Lower leg skin (tissue), 4 donors: Measurements from ENCODE around the gene RPTOR. TPM values are rescaled to one million over a fixed set of nuclear protein-coding genes. Genes with fewer than 3 reads are reported as not detected.

Experiments
- DNase-seq, 2 donors: peaks; one replicate each; pipeline ENCODE4 v3.0.0-alpha.2; 2019; ENCODE audit warnings: low spot score in 2 of 2
- H3K4me3 ChIP-seq: fragments of 200-600 bp; sonication (generic); 2 replicates; pipeline ENCODE4 v1.5.1; 2017; ENCODE audit warnings: mild to moderate bottlenecking, low read depth; ENCODE audit not compliant: poor library complexity, severe bottlenecking
- POLR2A ChIP-seq, 2 donors: fragments of 450-650 bp; IDR thresholded peaks; one replicate each; pipeline ENCODE4 v1.6.1; 2016 to 2017; ENCODE audit warnings: antibody characterized with exemption in 2 of 2, mild to moderate bottlenecking in 1 of 2, moderate library complexity in 1 of 2
- WGBS, 2 donors: methylation state at CpG; one replicate each; pipeline ENCODE4 v1.1.5; 2018; 5-methylcytosine and 5-hydroxymethylcytosine counted together
- intact Hi-C: fragments of 100-400 bp; cut with DNase I; formaldehyde crosslinking; loops from one replicate; pipeline ENCODE4 v1.15.0; 2023; ENCODE audit warnings: low total_unique reads
- total RNA-seq, 4 donors: library from RNA; depleted of rRNA; stranded (reverse); fragments of >200 nt; gene quantifications; one replicate each; pipeline ENCODE4 v1.1.0, GENCODE V29; 2016
- TF ChIP-seq, protein P1 (sequence below), 3 donors: fragments of 450-650 bp; IDR thresholded peaks; one replicate each; pipeline ENCODE4 v1.5.1; 2016; ENCODE audit warnings: antibody characterized with exemption in 3 of 3, mild to moderate bottlenecking in 3 of 3, moderate library complexity in 2 of 3

RPTOR gene
- total RNA-seq, 4 donors from 2014 or later = 30.7 to 68.2 (median 39.8) TPM

DNA sequence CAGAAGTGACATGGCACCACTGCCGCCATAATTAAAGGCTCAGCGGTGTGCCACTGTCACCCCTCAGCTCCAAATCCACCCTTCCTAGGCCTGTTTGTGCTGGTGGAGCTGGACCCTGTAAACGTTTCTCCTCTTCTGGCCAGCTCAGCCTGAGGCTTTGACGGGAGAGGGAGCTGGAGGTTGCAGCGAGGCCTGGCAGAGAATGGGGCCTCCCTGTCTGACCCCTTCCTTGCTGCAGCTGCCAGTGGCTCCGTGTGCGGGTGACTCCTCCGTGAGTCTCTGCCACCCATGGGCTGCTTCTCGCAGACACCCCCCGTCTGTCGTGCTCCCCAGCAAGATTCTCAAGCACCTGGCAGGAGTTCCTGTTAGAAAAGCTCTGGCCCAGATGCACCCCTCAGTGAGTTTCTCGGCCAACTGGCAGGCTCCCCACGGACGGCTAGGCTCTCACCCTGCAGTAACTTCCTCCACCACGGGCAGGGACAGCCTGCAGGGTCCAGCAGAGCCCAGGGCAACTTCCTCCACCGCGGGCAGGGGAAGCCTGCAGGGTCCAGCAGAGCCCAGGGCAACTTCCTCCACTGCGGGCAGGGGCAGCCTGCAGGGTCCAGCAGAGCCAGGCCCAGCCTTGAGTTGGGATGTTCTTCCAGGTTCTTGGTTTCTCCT is 442.3 kb downstream of the RPTOR start:
- TF ChIP-seq, protein P1, sequence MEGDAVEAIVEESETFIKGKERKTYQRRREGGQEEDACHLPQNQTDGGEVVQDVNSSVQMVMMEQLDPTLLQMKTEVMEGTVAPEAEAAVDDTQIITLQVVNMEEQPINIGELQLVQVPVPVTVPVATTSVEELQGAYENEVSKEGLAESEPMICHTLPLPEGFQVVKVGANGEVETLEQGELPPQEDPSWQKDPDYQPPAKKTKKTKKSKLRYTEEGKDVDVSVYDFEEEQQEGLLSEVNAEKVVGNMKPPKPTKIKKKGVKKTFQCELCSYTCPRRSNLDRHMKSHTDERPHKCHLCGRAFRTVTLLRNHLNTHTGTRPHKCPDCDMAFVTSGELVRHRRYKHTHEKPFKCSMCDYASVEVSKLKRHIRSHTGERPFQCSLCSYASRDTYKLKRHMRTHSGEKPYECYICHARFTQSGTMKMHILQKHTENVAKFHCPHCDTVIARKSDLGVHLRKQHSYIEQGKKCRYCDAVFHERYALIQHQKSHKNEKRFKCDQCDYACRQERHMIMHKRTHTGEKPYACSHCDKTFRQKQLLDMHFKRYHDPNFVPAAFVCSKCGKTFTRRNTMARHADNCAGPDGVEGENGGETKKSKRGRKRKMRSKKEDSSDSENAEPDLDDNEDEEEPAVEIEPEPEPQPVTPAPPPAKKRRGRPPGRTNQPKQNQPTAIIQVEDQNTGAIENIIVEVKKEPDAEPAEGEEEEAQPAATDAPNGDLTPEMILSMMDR (IDR thresholded peaks at IDR 0.05) = no peak
- TF ChIP-seq POLR2A (IDR thresholded peaks at IDR 0.05) = no peak
- DNase-seq = no peak
- H3K4me3 ChIP-seq = no peak overlapping the region
- intact Hi-C loops = no loop called here
- WGBS, 2 donors = 71 to 72% methylated on average over 18 of the region's 18 CpGs

DNA sequence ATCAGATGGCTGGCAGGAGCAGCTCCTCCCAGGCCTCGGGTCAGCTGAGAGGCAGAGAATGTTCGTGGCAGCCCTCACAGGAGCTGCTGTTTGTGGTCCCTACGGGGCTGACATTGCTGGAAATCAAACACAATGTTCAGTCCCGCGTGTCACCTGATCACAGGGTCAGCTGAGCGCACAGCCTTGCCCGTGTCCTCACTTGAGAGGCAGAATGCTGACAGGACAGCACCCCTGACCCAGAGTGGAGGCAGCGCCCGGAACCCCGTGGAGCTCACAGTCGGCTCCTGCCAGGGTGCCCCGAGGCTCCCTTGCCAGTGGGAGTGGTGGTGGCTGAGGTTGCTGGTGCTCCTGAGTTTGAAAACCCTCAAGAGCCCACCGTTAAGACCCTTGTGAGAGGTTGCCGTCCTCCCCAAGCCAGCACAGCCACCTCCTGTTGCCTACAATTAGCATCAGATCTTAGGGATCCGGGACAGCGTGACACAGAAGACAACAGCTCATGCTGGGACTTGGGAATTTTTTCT is 443.4 kb downstream of the RPTOR start:
- DNase-seq = no peak
- TF ChIP-seq, protein P1 (IDR thresholded peaks at IDR 0.05) = no peak
- no peak for TF ChIP-seq POLR2A (IDR thresholded peaks at IDR 0.05)
- 60 to 63% methylated on average over 16 of the region's 16 CpGs for WGBS, 2 donors
- intact Hi-C loops = no loop called here
- H3K4me3 ChIP-seq = no peak overlapping the region

DNA sequence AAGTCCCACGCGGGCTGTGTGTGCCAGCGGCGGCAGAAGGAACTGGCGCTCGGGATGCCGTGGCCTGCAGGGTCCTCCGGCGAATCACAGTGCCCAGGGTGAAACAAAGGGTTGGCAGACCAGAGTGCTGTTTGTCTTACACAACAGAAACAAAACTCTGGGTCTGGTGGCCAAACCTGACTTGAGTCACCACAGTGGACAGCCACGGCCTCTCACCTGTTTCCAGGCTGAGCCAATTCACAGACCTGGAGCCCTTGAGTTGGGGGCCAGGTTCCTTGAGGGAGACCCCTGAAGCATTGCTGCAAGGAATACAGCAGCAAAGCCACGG is 444.9 kb downstream of the RPTOR start:
- intact Hi-C loops = no loop called here
- TF ChIP-seq POLR2A (IDR thresholded peaks at IDR 0.05) = no peak
- TF ChIP-seq, protein P1 (IDR thresholded peaks at IDR 0.05) = no peak
- H3K4me3 ChIP-seq = no peak overlapping the region
- 45 to 69% methylated on average over 11 of the region's 11 CpGs for WGBS, 2 donors
- peak in 1 of 2 donors; percentile 82 for DNase-seq

DNA sequence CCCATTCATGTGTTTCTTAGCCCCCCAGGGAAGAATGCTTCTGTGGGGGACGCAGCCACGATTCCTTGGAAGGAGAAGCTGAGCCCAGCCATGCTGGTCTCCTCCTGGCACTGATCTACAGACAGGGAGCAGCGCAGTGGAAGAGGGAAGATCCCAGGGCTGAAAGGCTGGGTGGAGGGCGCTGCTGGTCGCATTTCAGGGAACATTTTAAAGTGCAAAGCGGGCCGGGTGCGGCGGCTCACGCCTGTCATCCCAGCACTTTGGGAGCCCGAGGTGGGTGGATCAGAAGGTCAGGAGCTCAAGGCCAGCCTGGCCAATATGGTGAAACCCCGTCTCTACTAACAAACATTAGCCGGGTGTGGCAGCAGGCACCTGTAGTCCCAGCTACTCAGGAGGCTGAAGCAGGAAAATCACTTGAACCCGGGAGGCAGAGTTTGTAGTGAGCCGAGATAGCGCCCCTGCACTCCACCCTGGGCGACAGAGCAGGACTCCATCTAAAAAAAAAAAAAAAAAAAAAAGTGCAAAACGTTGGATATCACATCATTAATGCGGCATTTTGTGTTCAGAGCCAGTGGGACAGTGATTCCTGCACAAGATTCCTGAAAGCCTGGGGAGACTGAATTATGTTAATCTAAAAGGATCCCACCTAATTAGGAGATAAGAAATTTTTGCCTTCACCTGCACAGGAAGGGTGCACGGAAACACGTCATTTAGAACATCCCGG is 446.4 kb downstream of the RPTOR start:
- peak in 1 of 2 donors; percentile 82 for DNase-seq
- WGBS, 2 donors = 30% methylated on average over 22 of the region's 22 CpGs
- TF ChIP-seq, protein P1 (IDR thresholded peaks at IDR 0.05) = no peak
- TF ChIP-seq POLR2A (IDR thresholded peaks at IDR 0.05) = no peak
- intact Hi-C loops = no loop called here
- peak overlapping the region; percentile 86 for H3K4me3 ChIP-seq

DNA sequence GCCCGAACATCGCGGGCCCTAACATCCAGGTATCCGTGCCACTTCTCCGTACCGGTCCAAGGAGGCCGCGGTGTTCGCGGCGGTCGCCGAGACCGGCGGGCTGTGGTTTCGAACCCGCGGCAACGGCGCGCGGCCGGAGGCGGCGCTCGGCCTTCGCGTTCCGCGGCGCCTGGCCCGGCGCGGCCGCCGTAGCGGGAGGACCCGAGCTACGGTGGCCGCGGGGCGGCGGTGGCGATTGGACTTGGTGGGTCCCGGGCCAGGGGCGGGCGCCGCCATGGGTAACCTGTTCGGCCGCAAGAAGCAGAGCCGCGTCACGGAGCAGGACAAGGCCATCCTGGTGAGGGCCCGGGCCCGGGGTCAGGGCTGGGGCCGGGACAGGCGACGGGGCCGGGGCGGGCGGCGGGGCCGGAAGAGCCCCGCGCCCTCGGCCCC is 447.0 kb downstream of the RPTOR start, which contains the start of gene CHMP6:
CHMP6 (plus strand) TSS at position 197 of the 432 bp plus-strand sequence; CDS start at position 275, 78 bp downstream.
- 0% methylated on average over 9 to 54 of the region's 66 CpGs for WGBS, 2 donors
- intact Hi-C loops = no loop called here
- DNase-seq = peak; percentile 61 to 93
- TF ChIP-seq, protein P1 (IDR thresholded peaks at IDR 0.05) = no peak
- no peak for TF ChIP-seq POLR2A (IDR thresholded peaks at IDR 0.05)
- H3K4me3 ChIP-seq = peak within 1 kb of the TSS; percentile 86
